ENCODE measurements around the gene PRKAR1B. TPM values are rescaled to one million over a fixed set of nuclear protein-coding genes. Genes with fewer than 3 reads are reported as not detected.

Gene PRKAR1B
- total RNA-seq, 1 experiment from 2014 or later = 14.1 TPM

DNA sequence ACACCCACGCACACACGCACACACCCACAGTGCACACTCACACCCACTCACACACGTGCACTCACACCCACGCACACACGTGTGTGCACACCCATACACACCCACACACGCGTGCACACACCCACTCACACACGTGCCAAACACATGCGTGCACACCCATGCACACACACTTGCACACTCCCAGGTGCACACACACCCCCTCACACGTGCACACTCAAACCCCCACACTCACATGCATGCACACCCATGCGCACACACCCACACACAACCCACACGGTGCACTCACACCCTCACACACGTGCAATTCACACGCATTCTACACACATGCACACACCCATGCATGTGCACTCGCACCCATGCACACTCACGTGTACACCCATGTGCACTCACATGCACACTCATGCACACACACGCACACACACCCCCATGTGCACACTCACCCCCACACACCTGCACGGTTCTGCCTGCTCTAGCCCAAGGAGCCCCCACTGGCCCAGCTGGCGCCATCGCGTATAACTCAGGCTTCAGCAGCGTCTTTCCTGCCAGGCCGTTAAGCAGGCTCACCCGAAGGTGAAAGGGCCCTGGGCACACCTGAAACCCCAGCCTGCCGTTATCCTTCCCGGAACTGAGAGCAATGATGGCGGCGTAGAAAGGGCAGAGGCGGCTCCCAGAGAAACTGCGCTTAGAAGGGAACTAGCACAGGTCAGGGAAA lies 143.5 kb downstream of the PRKAR1B start:
- ChIA-PET CTCF (no interaction called here), POLR2A (no interaction called here), RAD21 (ENCODE audit: low non-redundant PET in 1 of 2, low total read pairs in 2 of 2, uncharacterized antibody in 2 of 2, unreplicated experiment in 2 of 2) (no interaction called here)
- BruUV-seq (replicated peaks) = no TSS peak
- H4K20me1 ChIP-seq (ENCODE audit: insufficient read depth) = no peaks in the 10 kb centered on the region
- DNase-seq (ENCODE audit: low read depth, low spot score) (no peak), ATAC-seq (no peak)
- no peak overlapping the region for H2AFZ ChIP-seq (ENCODE audit: low read depth, low read length, poor library complexity, severe bottlenecking)
- no peaks in the 10 kb centered on the region for H3K27me3 ChIP-seq (ENCODE audit: insufficient read depth, low read length)
- H3K36me3 ChIP-seq (ENCODE audit: control insufficient read depth in 1 of 2, insufficient read depth in 2 of 2, low read length in 2 of 2) = no peaks in the 10 kb centered on the region
- no peaks in the 10 kb centered on the region for H3K79me2 ChIP-seq (ENCODE audit: insufficient read depth, low read length)
- intact Hi-C loops (cut with micrococcal nuclease) = no loop called here
- no peak overlapping the region for H3K4me2 ChIP-seq (ENCODE audit: low read length)
- H3K4me3 ChIP-seq (replicated peaks in 1 of 2; ENCODE audit: low read depth in 1 of 2, low read length in 2 of 2) = no peak overlapping the region
- TF ChIP-seq, protein P1, sequence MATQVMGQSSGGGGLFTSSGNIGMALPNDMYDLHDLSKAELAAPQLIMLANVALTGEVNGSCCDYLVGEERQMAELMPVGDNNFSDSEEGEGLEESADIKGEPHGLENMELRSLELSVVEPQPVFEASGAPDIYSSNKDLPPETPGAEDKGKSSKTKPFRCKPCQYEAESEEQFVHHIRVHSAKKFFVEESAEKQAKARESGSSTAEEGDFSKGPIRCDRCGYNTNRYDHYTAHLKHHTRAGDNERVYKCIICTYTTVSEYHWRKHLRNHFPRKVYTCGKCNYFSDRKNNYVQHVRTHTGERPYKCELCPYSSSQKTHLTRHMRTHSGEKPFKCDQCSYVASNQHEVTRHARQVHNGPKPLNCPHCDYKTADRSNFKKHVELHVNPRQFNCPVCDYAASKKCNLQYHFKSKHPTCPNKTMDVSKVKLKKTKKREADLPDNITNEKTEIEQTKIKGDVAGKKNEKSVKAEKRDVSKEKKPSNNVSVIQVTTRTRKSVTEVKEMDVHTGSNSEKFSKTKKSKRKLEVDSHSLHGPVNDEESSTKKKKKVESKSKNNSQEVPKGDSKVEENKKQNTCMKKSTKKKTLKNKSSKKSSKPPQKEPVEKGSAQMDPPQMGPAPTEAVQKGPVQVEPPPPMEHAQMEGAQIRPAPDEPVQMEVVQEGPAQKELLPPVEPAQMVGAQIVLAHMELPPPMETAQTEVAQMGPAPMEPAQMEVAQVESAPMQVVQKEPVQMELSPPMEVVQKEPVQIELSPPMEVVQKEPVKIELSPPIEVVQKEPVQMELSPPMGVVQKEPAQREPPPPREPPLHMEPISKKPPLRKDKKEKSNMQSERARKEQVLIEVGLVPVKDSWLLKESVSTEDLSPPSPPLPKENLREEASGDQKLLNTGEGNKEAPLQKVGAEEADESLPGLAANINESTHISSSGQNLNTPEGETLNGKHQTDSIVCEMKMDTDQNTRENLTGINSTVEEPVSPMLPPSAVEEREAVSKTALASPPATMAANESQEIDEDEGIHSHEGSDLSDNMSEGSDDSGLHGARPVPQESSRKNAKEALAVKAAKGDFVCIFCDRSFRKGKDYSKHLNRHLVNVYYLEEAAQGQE (IDR thresholded peaks at IDR 0.05; ENCODE audit: low read depth) = no peak
- TF ChIP-seq ZFX (IDR thresholded peaks at IDR 0.05) (no peak), SIN3A (IDR thresholded peaks at IDR 0.05; ENCODE audit: low read depth) (no peak), EZH2phosphoT487 (IDR thresholded peaks at IDR 0.05; ENCODE audit: borderline replicate concordance) (no peak), FOSL1 (IDR thresholded peaks at IDR 0.05; ENCODE audit: low read depth) (no peak), CBX3 (IDR thresholded peaks at IDR 0.05; ENCODE audit: low read depth) (no peak), ELF1 (IDR thresholded peaks at IDR 0.05; ENCODE audit: borderline replicate concordance, low read depth) (no peak), JUND (IDR thresholded peaks at IDR 0.05) (no peak), RAD21 (IDR thresholded peaks at IDR 0.05; ENCODE audit: low read depth) (no peak), CEBPB (IDR thresholded peaks at IDR 0.05; ENCODE audit: low read depth) (no peak)
- TF ChIP-seq, protein P2, sequence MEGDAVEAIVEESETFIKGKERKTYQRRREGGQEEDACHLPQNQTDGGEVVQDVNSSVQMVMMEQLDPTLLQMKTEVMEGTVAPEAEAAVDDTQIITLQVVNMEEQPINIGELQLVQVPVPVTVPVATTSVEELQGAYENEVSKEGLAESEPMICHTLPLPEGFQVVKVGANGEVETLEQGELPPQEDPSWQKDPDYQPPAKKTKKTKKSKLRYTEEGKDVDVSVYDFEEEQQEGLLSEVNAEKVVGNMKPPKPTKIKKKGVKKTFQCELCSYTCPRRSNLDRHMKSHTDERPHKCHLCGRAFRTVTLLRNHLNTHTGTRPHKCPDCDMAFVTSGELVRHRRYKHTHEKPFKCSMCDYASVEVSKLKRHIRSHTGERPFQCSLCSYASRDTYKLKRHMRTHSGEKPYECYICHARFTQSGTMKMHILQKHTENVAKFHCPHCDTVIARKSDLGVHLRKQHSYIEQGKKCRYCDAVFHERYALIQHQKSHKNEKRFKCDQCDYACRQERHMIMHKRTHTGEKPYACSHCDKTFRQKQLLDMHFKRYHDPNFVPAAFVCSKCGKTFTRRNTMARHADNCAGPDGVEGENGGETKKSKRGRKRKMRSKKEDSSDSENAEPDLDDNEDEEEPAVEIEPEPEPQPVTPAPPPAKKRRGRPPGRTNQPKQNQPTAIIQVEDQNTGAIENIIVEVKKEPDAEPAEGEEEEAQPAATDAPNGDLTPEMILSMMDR (IDR thresholded peaks at IDR 0.05 in 2 of 3, conservative IDR thresholded peaks at IDR 0.05 in 1 of 3; ENCODE audit: borderline replicate concordance in 1 of 3, insufficient read depth in 1 of 3, low read depth in 2 of 3, low read length in 2 of 3) = no peak
- TF ChIP-seq, protein P3, sequence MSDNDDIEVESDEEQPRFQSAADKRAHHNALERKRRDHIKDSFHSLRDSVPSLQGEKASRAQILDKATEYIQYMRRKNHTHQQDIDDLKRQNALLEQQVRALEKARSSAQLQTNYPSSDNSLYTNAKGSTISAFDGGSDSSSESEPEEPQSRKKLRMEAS (IDR thresholded peaks at IDR 0.05) = no peak
- no peak overlapping the region for H3K27ac ChIP-seq (ENCODE audit: low read depth, low read length)
- no peaks in the 10 kb centered on the region for H3K9me3 ChIP-seq (ENCODE audit: control insufficient read depth in 1 of 2, insufficient read depth in 1 of 2, low read depth in 1 of 2, low read length in 2 of 2)
- H3K9me2 ChIP-seq (ENCODE audit: insufficient read depth) = no peaks in the 10 kb centered on the region
- no peaks in the 10 kb centered on the region for H3K4me1 ChIP-seq (ENCODE audit: control insufficient read depth in 1 of 2, insufficient read depth in 2 of 2, low read length in 2 of 2)
- H3K9ac ChIP-seq (ENCODE audit: low read length) = no peak overlapping the region

Data from HCT116 (cell line).